H9 (cell line): Measurements from ENCODE around the gene ARVCF. TPM values are rescaled to one million over a fixed set of nuclear protein-coding genes. Genes with fewer than 3 reads are reported as not detected.

ENCODE experiments used
- DNase-seq: peaks from one replicate; pipeline ENCODE4 v3.0.0-alpha.2; 2017
- H2AFZ ChIP-seq: one replicate; pipeline ENCODE4 v1.6.1; 2013; ENCODE audit warnings: mild to moderate bottlenecking, low read length, control low read depth, moderate library complexity
- H2AK5ac ChIP-seq: 2 replicates; pipeline ENCODE4 v1.6.1; 2013; ENCODE audit warnings: low read length, control low read depth, mixed read lengths; ENCODE audit not compliant: insufficient read length
- H2BK120ac ChIP-seq: one replicate; pipeline ENCODE4 v1.6.1; 2013; ENCODE audit warnings: low read depth, mild to moderate bottlenecking, low read length, control low read depth, inconsistent platforms; ENCODE audit not compliant: poor library complexity, severe bottlenecking
- H2BK12ac ChIP-seq: 2 replicates; pipeline ENCODE4 v1.6.1; 2013; ENCODE audit warnings: low read length, control low read depth, mixed read lengths, low read depth; ENCODE audit not compliant: insufficient read length
- H2BK15ac ChIP-seq: 2 replicates; pipeline ENCODE4 v1.6.1; 2013; ENCODE audit warnings: low read depth, low read length, control low read depth
- H2BK20ac ChIP-seq: one replicate; pipeline ENCODE4 v1.6.1; 2013; ENCODE audit warnings: low read depth, mild to moderate bottlenecking, low read length, control low read depth, inconsistent platforms; ENCODE audit not compliant: poor library complexity, severe bottlenecking
- H2BK5ac ChIP-seq: 2 replicates; pipeline ENCODE4 v1.6.1; 2013; ENCODE audit warnings: low read length, control low read depth, mixed read lengths; ENCODE audit not compliant: insufficient read length
- H3K14ac ChIP-seq: 2 replicates; pipeline ENCODE4 v1.6.1; 2013; ENCODE audit warnings: low read length, control low read depth; ENCODE audit not compliant: insufficient read depth
- H3K18ac ChIP-seq: 2 replicates; pipeline ENCODE4 v1.6.1; 2013; ENCODE audit warnings: low read depth, mild to moderate bottlenecking, mixed read lengths, low read length, control low read depth; ENCODE audit not compliant: insufficient read length
- H3K23ac ChIP-seq: 2 replicates; pipeline ENCODE4 v1.6.1; 2013; ENCODE audit warnings: low read length, control low read depth, mixed read lengths, low read depth; ENCODE audit not compliant: insufficient read length
- H3K23me2 ChIP-seq: 2 replicates; pipeline ENCODE4 v1.6.1; 2013; ENCODE audit warnings: low read depth, mild to moderate bottlenecking, mixed read lengths, low read length, control low read depth; ENCODE audit not compliant: insufficient read length, poor library complexity, severe bottlenecking
- H3K27ac ChIP-seq: 2 replicates; pipeline ENCODE4 v1.5.1; 2013; ENCODE audit warnings: low read length, control low read depth, mixed read lengths, low read depth; ENCODE audit not compliant: insufficient read length
- H3K27me3 ChIP-seq: 2 replicates; pipeline ENCODE4 v1.6.1; 2013; ENCODE audit warnings: low read length, control low read depth, inconsistent platforms; ENCODE audit not compliant: insufficient read depth
- H3K4ac ChIP-seq: 2 replicates; pipeline ENCODE4 v1.6.1; 2013; ENCODE audit warnings: low read depth, mild to moderate bottlenecking, control low read depth, inconsistent platforms, low read length, moderate library complexity
- H3K4me1 ChIP-seq: 2 replicates; pipeline ENCODE4 v1.6.1; 2013; ENCODE audit warnings: low read length, control low read depth, inconsistent platforms; ENCODE audit not compliant: insufficient read depth
- H3K4me2 ChIP-seq: 2 replicates; pipeline ENCODE4 v1.6.1; 2013; ENCODE audit warnings: low read length, control low read depth, mixed read lengths; ENCODE audit not compliant: insufficient read length, insufficient read depth
- H3K56ac ChIP-seq: 2 replicates; pipeline ENCODE4 v1.6.1; 2013; ENCODE audit warnings: low read depth, mild to moderate bottlenecking, mixed read lengths, low read length, control low read depth; ENCODE audit not compliant: insufficient read length
- H3K79me1 ChIP-seq: 2 replicates; pipeline ENCODE4 v1.6.1; 2013; ENCODE audit warnings: low read depth, mild to moderate bottlenecking, moderate library complexity, low read length, control low read depth, inconsistent platforms; ENCODE audit not compliant: insufficient read depth, poor library complexity, severe bottlenecking
- H3K79me2 ChIP-seq: 2 replicates; pipeline ENCODE4 v1.6.1; 2013; ENCODE audit warnings: low read length, control low read depth, inconsistent platforms; ENCODE audit not compliant: insufficient read depth
- H3K9ac ChIP-seq: 2 replicates; pipeline ENCODE4 v1.6.1; 2013; ENCODE audit warnings: low read length, control low read depth, mixed read lengths; ENCODE audit not compliant: insufficient read length; ENCODE audit errors: extremely low read depth
- H3K9me3 ChIP-seq: one replicate; pipeline ENCODE4 v1.6.1; 2013; ENCODE audit warnings: low read depth, low read length, inconsistent platforms; ENCODE audit not compliant: control insufficient read depth
- H3T11ph ChIP-seq: one replicate; pipeline ENCODE4 v1.6.1; 2013; ENCODE audit warnings: mild to moderate bottlenecking, low read length, control low read depth, inconsistent platforms
- H4K20me1 ChIP-seq: one replicate; pipeline ENCODE4 v1.6.1; 2013; ENCODE audit not compliant: control insufficient read depth, insufficient read length, insufficient read depth
- H4K5ac ChIP-seq: 2 replicates; pipeline ENCODE4 v1.6.1; 2013; ENCODE audit warnings: low read depth, mild to moderate bottlenecking, mixed read lengths, low read length, control low read depth; ENCODE audit not compliant: insufficient read length
- H4K8ac ChIP-seq: replicated peaks from 2 replicates; pipeline ENCODE4 v1.6.1; 2013; ENCODE audit warnings: low read length, control low read depth, mixed read lengths, low read depth; ENCODE audit not compliant: insufficient read length
- H4K91ac ChIP-seq: 2 replicates; pipeline ENCODE4 v1.6.1; 2013; ENCODE audit warnings: low read depth, mild to moderate bottlenecking, moderate library complexity, mixed read lengths, low read length, control low read depth; ENCODE audit not compliant: insufficient read length
- H3K27ac Mint-ChIP-seq, 3 experiments: 2 replicates in 2 of 3; 3 replicates in 1 of 3; pipeline ENCODE4 v1.8.0; 2020 to 2021; ENCODE audit warnings: mixed read lengths in 3 of 3, mild to moderate bottlenecking in 1 of 3, moderate library complexity in 1 of 3
- H3K27me3 Mint-ChIP-seq: 2 replicates; pipeline ENCODE4 v1.8.0; 2021; ENCODE audit warnings: low read depth, mild to moderate bottlenecking, moderate library complexity, mixed read lengths
- H3K36me3 Mint-ChIP-seq, 3 experiments: 2 replicates in 2 of 3; 3 replicates in 1 of 3; pipeline ENCODE4 v1.8.0; 2020 to 2021; ENCODE audit warnings: low read depth in 3 of 3, mixed read lengths in 3 of 3; ENCODE audit not compliant: insufficient read depth in 1 of 3
- H3K4me1 Mint-ChIP-seq, 2 experiments: 2 replicates each; pipeline ENCODE4 v1.8.0; 2020; ENCODE audit warnings: mixed read lengths in 2 of 2
- H3K4me3 Mint-ChIP-seq, 2 experiments: 2 replicates in 1 of 2; 3 replicates in 1 of 2; pipeline ENCODE4 v1.8.0; 2020 to 2021; ENCODE audit warnings: mild to moderate bottlenecking in 2 of 2, mixed read lengths in 2 of 2, moderate library complexity in 1 of 2
- H3K9me3 Mint-ChIP-seq, 2 experiments: 2 replicates in 1 of 2; 3 replicates in 1 of 2; pipeline ENCODE4 v1.8.0; 2020; ENCODE audit warnings: mild to moderate bottlenecking in 2 of 2, mixed read lengths in 2 of 2, moderate library complexity in 1 of 2
- CTCF ChIP-seq: fragments of 200-600 bp; sonication (generic); conservative IDR thresholded peaks from 3 replicates; pipeline ENCODE4 v1.8.0; 2021; ENCODE audit warnings: antibody characterized with exemption, mild to moderate bottlenecking
- WGBS: extraction: QIAGEN DNeasy Blood & Tissue Kit; methylation state at CpG from one replicate; pipeline ENCODE4 v1.1.7; 2013; ENCODE audit warnings: missing lambda C conversion rate, low lambda C conversion rate, mixed read lengths; ENCODE audit not compliant: insufficient read length; ENCODE audit errors: extremely low coverage; 5-methylcytosine and 5-hydroxymethylcytosine counted together
- total RNA-seq: library from RNA; stranded (reverse); gene quantifications from 2 replicates; pipeline ENCODE4 v1.2.1, GENCODE V29; 2021

The ARVCF gene
- total RNA-seq, 1 experiment from 2014 or later: 40.7 TPM

- peaks cover 0 to 23% (median 12%) of the 10 kb centered on the region in 3 experiments; a peak in 6 of 7 replicates for H3K36me3 Mint-ChIP-seq
- Histone ChIP-seq H3K9ac (no peak overlapping the region), H3K14ac (no peak overlapping the region), H4K20me1 (no peaks in the 10 kb centered on the region), H2BK15ac (no peak overlapping the region), H3K79me1 (no peaks in the 10 kb centered on the region), H3K27me3 (no peaks in the 10 kb centered on the region), H3T11ph (no peak overlapping the region), H2BK12ac (no peak overlapping the region), H2AK5ac (no peak overlapping the region), H3K79me2 (no peaks in the 10 kb centered on the region), H4K5ac (no peak overlapping the region), H2BK120ac (no peak overlapping the region), H3K4me2 (no peak overlapping the region), H4K91ac (no peak overlapping the region), H4K8ac (no peak overlapping the region), H3K23me2 (no peaks in the 10 kb centered on the region), H3K9me3 (no peaks in the 10 kb centered on the region), H3K18ac (no peak overlapping the region), H2BK20ac (no peak overlapping the region), H3K56ac (no peak overlapping the region), H3K23ac (no peak overlapping the region), H3K4ac (no peak overlapping the region), H3K4me1 (peaks cover 6% of the 10 kb centered on the region; the same call in 1 of the 2 replicates), H2BK5ac (no peak overlapping the region), H3K27ac (no peak overlapping the region), H2AFZ (no peak overlapping the region)
- H3K27me3 Mint-ChIP-seq: no peaks in the 10 kb centered on the region
- H3K4me1 Mint-ChIP-seq: peaks cover 33 to 38% of the 10 kb centered on the region in 2 experiments
- H3K4me3 Mint-ChIP-seq: no peak overlapping the region
- no CpG with 5 or more reads among the region's 2 CpGs for WGBS
- no peak overlapping the region for H3K27ac Mint-ChIP-seq
- DNase-seq: no peak
- no peak for TF ChIP-seq CTCF
- H3K9me3 Mint-ChIP-seq: peaks cover 23% of the 10 kb centered on the region in 2 experiments
Measured at GRCh38 chr22:20002636-20003035, 14.0 kb downstream of the ARVCF start.
